ENCODE measurements around the gene CEP89.

DNA sequence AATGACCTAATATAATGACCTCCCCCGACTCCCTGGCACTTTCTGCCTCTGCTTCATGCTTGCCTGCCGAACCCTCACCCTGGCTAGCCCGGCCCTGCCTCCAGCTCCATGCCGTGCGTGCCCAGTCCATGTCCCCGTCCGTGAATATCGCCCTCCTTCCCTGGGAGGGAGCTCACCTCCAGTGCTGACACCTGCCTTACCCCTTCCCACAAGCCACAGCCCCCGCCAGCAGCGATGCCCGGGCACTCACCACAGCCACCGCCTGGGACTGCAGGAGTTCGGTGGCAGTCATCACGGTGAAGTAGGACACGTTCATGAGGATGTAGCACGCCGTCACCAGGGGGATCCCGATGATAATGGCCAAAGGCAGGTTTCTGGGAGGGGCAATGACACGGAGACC is 112.2 kb downstream of the CEP89 start:
- TF ChIP-seq, protein P1, sequence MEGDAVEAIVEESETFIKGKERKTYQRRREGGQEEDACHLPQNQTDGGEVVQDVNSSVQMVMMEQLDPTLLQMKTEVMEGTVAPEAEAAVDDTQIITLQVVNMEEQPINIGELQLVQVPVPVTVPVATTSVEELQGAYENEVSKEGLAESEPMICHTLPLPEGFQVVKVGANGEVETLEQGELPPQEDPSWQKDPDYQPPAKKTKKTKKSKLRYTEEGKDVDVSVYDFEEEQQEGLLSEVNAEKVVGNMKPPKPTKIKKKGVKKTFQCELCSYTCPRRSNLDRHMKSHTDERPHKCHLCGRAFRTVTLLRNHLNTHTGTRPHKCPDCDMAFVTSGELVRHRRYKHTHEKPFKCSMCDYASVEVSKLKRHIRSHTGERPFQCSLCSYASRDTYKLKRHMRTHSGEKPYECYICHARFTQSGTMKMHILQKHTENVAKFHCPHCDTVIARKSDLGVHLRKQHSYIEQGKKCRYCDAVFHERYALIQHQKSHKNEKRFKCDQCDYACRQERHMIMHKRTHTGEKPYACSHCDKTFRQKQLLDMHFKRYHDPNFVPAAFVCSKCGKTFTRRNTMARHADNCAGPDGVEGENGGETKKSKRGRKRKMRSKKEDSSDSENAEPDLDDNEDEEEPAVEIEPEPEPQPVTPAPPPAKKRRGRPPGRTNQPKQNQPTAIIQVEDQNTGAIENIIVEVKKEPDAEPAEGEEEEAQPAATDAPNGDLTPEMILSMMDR (IDR thresholded peaks at IDR 0.05): no peak
- no peak for TF ChIP-seq POLR2A (IDR thresholded peaks at IDR 0.05)
